Neural progenitor cell (in vitro differentiated cells): ENCODE measurements around the gene PRKCA.

Source experiments
- CTCF ChIP-seq: fragments of 200-600 bp; sonication (generic); IDR thresholded peaks from 2 replicates; pipeline ENCODE4 v1.5.1; 2017; ENCODE audit warnings: antibody characterized with exemption, mild to moderate bottlenecking
- EZH2 ChIP-seq: fragments of 200-600 bp; sonication (generic); IDR thresholded peaks from 2 replicates; pipeline ENCODE4 v1.6.1; 2017; ENCODE audit warnings: antibody characterized with exemption, mild to moderate bottlenecking, moderate library complexity

GRCh38 chr17:66787914-66788313, 485.5 kb downstream of the PRKCA start:
- TF ChIP-seq CTCF (no peak), EZH2 (no peak)
